ENCODE measurements around the gene ABHD3.

- no peak for TF ChIP-seq CTCF (optimal IDR thresholded peaks at IDR 0.05 in 1 of 3, IDR thresholded peaks at IDR 0.05 in 1 of 3, conservative IDR thresholded peaks at IDR 0.05 in 1 of 3; ENCODE audit: extremely low read depth in 1 of 3, insufficient read depth in 2 of 3, low read length in 3 of 3)
- TF ChIP-seq EZH2 (IDR thresholded peaks at IDR 0.05; ENCODE audit: low read length): no peak
Measured at GRCh38 chr18:21652073-21652472, 52.5 kb downstream of the ABHD3 start.
